HG02973 (cell line): ENCODE data around the gene MAFG.

Experiments used
- ATAC-seq: cut with Tn5 transposase; IDR thresholded peaks from one replicate; pipeline ENCODE4 v1.9.1; 2021; ENCODE audit warnings: moderate library complexity; ENCODE audit not compliant: unreplicated experiment

Gene MAFG

DNA sequence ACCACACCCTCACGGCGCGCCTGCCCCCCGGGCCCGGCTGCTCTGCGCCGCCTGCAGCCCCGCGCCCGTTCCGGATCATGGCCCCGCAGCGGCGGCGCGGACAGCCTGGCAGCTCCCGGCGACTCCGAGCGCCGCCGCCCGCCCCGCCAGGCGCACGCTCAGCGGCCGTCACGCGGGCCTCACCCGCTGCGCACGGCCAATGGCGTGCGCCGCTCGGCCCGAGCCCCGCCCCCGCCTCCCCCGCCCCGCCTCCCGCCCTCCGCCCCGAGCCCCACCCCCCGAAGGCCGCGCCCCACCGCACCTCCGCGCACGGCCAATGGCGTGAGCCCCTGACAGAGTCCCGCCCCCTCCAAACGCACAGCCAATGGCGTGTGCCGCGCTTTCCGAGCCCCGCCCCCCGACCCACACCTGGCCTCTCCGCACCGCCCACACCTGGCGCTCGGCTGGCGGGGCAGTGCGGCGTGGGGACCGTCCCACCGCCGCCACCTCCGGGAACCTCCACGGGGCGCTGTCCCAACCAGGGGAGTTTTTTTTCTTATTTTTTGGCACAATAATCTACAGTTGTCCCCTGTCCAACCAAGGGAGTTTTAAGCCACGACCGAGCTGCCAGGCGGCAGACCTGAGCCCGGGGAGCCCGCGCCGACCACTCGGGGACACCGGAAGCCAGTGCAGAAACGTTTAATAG is 16.1 kb downstream of the MAFG start, which contains the start of gene PCYT2:
Gene PCYT2 (minus strand): TSS at position 123 of the 685 bp plus-strand sequence. CDS start 44 bp downstream, at position 79.
- peak; percentile 59 for ATAC-seq

DNA sequence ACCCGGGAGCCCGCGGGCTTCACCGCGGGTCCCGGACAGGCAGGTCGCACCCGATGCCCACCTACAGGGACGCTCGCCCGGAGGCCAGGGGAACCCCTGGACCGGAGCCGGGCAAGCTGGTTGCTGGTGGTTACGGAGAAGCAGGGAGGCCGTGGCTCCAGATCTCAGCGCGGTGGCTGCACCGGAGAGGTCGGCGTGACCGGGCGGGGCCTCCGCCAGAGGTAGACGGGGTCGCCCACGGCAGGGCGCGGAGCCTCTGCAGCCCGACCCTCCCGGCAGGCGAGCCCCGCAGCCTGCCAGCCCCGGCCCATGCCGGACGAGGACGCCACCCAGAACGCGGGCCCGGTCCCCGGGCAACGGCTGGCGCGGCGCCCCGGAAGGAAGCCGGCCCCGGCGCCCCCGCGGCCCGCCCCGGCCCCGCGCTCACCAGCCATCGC is 16.7 kb downstream of the MAFG start:
- peak; percentile 16 for ATAC-seq

DNA sequence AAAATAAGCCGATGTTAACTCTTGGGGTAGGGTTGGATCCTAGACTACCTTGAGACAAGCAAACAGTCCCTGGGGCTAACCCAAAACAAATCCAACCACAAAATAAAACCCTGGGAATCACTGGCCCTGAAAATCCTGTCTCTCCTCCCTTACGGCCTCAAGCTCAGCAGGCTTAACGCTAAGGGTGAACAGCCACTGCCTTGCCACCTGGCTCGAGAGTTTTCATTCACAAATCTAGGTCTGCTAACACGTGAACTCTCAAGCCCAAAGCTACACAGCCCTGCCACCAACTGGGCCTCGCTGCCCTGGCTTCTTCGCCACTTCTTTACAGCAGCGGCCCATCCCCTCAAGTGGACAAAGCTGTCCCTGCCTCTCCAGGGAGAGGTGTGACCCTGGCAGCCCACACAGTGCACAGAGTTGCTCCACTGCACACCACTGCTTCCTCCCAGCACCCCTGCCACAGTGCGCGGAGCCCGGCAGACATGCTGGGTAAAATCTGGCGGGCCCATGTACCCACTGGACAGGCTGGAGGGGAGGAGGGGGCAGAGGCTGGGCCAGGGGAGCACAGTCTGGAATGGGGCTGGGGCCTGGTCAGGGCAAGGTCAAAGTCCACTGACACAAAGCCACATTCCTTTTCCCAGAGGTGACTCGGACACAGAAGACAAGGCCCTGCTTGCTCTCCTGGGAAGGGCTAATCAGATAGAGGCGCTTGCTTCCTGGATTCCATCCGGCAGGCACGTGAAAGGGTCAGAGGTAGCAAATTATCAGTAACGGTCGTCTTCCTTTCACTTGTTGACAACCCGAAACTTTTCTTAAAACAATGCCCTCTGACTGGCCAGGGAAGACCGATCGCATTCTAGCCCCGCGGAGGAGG is 17.3 kb downstream of the MAFG start:
- no peak for ATAC-seq

DNA sequence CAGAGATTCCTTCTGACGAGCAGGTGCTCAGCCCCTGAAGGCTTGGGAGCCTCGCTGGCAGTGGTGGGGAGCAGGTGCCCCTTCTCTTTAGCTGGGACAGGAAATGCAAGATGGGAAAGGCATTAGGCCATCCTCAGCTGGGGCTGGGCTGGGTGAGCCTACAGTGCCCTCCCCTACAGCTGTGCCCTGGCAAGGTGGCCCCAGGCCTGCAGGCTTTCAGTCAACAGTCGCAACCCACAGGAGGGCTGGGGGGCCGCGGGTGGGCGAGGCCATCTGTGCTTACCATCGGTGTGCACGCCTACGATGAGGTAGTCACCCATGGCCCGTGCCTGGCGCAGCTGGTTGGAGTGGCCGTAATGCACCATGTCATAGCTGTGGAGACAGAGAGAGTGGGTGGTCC is 18.3 kb downstream of the MAFG start:
- no peak for ATAC-seq

DNA sequence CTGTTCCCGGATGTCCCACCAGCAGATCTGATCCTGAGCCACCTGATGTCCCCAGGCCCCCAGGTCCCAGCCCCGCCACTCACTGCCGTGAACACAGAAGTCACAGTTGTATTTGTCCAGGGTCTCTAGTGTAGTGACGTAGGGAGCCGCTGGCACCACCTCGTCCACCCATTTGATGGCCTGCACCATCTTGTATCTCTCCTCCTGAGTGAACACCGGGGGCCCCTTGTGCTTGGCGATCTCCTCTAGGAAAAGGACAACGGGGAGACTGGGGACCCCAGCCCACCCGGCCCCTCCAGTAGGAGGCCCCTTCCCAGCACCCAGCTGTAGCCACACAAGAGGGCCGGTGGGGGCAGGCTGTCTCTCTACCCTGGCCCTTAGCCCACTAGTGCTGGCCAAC is 18.7 kb downstream of the MAFG start:
- no peak for ATAC-seq

DNA sequence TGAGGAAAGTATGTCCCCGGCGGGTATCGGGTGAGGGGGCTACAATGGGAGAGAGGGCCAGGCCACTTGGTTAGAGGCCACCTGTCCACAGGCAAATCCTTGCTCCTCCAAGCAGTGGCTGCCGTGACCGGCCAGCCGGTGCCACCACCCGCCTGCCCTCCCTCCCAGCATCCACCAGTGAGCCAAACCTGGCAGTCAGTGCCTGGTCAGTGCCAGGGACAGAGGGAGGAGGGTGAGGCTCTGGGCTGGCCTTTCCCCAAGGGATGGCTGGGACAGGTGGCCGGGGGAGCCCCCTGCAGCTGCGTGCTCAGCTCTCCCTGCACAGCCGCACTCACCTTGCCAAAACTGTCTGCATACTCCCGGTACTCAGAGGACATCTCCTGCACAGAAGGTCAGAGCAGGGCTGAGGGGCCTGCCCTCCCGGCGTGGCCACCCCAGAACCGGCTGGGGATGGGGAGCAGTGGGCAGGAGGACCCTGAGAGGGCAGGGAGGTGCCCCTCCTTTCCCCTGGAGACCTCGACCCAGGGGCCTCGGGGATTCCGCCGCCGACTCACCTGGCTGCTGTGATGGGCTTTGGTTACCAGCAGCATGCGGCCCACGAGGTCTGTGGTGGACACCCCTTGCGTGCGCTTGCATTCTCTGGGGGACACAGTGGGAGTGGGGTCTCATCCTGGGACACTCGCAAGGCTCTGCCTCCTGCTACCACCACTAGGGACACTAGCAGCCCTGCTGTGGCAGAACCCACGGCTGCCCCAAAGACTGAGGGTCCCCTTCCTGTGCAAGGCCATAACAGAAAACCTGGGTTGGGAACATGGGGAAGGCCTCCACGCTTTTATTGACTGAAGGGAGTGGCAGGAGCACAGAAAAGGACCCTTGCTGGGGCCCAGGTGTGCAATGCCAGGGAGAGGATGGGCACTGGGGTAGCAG is 20.1 kb downstream of the MAFG start:
- no peak for ATAC-seq

DNA sequence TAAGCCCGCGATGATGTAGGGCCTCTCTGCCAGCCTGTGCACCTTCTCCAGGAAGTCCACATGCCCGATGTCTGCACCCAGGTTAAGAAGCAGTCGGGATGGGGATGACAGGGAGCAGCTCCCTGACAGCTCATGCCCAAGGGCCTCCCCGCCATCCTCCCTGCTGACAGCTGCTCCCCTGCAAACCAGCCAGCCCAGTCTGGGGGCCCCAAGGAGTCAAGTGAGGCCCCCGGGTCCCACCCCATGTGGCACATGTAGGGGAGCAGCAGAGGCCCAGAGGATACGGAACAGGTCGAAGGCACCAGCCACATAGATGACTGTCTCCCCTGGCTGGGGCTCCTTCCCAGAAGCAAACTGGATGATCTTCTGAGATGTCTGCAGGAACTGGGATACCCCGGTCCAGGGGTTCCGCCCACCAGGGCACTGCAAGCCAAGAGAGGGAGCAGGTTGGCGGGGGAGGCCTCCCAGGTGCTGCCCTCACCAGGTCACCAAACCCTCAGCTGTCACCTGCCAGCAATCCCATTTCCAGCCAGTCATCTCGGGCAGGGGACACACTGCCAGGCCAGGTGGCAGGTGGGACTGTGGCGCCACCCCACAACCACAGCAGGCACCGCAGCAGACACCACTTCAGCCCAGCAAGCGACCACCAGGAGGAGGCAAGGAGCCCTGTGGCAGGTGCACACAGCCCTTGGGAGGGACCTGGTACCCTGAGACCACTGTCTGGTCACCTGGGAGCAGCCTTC is 20.9 kb downstream of the MAFG start:
- no peak for ATAC-seq

DNA sequence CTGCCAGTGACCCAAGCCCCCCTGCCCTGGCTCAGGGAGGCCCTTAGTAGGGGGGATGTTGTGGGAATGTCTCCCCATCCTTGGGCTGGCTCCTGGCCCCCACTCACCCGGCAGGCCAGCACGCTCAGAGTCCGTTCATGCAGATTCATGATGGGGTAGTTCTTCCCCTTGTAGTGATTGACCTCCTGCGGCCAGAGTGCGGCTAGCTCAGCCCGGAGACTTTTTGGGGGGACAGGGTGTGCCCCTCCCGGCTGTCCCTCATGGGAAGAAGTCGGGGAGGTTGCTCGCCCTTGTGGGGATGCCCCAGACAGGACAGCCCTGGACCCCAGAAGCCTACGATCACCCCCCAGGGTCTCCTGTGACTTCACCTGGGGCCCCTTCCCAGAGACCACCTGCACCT is 21.5 kb downstream of the MAFG start:
- no peak for ATAC-seq

DNA sequence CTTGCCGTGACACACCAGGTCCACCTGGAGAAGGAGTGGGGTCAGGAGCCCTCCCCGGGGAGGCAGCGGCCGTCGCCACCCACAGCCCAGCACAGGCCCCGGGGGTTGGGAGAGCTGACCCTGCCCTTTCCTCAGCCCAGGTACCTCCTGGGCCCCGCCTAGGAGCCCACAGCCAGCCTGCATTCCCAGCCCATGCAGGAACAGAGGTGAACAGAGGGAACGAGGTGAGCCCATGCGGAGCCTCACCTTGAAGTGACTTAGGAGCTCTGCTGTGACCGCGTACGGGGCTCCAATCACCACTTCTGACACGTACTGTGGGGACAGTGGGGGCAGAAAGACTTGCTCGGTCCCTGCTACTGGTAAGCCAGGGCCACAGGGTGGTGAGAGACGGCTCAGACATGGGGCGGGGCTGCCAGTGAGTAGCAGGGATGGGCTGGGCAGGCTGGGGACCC is 22.1 kb downstream of the MAFG start:
- ATAC-seq: no peak

DNA sequence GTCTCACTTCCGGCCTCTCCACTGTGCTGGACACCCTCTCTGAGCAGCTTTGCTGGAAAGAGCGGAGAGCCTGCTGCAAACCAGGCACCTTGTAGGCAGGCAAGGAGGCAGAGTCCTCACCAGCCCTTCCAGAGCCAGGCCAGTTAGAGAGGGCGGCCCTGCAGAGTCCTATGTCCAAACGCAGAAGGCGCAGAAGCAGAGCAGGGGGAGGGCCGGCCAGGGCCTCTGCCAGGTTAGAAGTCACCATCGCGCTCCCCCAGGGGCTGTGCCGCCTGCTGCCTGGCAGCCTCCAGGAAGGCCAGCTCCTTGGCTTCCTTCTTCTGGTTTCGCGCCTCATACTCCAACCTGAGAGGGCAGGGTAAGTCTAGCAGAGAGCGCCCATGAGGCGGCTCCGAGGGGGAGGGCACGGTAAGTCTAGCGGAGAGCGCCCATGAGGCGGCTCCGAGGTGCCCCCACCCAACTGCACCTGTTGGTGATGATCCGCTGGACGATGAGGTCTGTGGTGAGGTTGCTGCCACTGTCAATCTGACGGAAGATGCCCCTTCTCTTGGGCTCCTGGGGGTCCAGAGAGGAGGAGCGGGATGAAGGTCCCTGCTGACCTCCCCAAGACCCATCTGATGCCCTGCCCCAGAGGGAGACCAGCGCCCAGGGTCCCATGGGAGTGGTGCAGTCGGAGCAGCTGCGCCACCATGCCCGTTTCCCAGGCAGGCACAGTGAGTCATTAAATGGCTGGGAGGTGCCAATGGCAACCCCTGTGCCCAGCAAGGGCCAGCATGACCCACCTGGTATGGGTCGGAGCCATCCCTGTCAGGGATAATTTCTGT is 22.7 kb downstream of the MAFG start:
- no peak for ATAC-seq

DNA sequence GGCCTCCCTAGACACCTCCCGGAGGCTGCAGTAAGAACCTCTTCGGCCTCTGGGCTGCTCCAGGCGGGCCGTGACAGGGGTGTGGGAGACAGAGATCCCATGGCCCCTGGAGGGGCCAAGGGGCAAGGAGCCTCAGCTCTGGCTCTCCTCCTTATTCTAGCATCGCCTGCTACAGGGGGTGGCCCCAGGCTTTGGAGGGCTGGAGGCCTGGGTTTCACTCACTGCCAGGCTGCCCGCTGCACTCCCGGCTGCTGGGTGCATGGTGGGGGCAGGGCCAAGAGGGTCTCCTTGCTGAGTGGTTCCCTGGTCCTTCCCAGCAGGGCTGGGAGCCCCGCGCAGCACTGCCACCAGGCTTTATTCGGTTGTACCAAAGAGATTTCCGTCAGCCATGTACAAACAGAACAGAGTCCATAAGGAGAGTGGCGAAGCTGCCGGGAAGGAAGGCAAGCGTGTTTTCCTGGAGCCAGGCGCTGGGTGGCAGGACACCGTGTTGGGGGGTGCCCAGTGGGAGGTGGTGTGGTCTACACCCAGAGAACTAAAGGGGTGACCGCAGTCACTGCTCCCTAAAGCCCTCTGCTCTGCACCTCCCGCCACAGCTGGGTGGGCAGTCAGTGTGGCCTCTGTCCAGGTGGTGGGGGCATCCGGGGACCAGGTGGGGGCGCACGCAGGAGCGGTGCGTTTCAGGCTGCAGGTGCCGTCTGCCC is 23.5 kb downstream of the MAFG start:
- ATAC-seq: no peak

DNA sequence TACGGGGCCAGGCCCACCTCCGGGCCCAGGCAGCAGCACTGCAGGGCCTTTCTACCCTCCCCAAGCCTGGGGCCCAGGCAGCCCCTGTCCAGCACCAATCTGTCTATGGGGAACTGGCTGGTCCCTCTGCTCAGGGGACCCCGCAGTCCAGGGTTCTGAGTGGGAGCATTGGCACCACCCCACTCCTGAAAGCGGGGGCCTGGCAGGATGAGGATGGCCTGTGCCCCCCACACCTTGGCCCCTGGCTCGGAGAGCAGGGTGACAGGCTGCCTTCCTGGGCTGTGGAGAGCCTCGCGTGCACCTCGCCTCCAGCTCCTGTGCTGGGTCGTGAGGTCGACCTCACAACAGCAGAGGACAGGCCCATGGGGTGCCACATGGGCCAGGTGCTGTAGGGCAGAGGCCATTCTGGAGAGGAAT is 24.1 kb downstream of the MAFG start:
- no peak for ATAC-seq

DNA sequence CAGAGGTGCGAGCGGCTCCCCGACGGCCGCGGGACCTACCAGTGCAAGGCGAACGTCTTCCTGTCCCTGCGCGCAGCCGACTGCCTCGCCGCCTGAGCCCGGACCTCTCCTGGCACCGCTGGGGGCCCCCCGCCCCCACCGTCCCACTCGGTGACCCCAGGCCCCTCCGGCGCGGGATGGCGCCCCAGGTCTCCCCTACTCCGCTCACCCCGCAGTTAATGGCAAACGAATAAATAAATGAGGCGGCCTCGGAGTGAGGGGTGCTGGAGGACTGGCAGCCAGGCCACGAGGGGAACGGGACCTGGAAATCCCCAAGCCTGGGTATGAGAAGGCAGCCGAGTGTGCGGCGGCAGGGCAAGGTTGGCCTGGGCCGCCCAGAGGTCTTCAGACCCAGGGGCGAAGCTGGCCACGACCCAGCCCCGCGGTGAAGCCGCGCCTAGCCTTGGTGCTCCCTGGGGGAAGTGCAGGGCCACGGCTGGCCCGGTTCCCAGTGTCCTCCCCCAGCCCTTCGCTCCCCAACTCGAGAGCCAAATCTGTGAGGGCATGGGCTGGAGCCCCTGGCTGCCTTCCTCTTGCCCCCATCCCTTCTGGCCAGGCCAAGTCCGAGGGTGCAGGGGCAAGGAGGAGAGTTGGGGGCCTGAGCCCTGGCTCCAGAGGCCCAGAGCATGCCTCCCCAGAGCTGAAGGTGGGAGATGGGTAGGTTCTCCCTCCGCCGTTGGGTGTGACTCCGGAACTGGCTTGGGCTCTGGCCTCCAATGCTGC is 24.7 kb downstream of the MAFG start:
- ATAC-seq: no peak

DNA sequence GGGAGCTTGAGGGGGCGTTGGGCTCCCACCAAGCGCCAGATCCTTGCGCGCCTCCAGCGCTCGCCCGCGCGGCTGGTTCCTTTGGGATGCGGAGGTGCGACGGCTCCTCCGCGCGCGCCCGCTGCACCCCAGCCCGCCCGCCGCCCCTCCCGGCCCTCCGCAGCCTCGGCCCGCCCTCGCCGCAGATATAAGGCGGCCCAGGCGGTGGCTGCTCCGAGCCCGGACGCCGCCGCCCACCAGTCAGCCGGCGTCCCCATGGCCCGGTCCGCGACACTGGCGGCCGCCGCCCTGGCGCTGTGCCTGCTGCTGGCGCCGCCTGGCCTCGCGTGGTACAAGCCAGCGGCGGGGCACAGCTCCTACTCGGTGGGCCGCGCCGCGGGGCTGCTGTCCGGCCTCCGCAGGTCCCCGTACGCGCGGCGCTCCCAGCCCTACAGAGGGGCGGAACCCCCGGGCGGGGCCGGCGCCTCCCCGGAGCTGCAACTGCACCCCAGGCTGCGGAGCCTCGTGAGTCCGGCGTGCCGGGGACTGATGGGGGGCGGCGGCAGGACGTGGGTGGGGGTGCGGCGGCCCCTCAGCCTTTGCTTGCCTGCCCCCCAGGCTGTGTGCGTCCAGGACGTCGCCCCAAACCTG is 25.4 kb downstream of the MAFG start, which contains the start of gene NPB:
Gene NPB (plus strand): TSS at position 216 of the 630 bp plus-strand sequence. CDS start 40 bp downstream, at position 256.
- no peak for ATAC-seq

DNA sequence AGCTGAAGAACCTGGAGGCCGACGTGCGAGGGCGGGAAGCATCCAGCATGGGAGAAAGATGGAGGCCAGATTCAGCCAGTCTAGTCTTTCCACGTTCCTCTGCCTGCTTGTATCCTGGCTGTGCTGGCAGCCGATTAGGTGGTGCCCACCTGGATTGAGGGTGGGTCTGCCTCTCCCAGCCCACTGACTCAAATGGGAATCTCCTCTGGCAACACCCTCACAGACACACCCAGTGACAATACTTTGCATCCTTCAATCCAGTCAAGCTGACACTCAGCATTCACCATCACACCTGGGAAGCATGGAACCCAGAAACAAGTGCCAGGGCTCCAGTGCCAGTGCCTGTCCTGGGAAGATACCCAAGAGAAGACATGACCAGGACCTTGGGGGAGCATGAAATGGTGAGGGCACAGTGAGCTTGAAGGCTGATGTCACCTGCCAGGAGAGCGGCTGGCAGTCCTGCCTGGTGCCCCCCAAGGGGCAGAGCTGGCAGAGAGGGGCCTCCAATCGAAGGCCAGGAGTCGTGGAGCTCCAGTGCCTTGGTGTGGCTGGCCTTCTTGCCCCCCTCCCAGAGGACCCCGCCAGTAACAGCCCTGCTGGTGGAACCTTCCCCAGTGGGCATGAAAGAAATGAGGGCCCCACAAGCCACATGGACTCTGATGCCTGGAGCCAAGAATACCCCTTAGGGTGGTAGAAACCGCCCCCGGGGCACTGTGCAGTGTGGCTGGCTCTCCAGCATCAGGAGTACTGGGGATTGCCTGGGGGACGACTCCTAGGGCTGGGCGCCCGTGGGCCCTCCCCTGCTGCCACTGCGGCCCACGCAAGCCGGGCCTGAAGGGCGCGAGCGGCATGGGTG is 26.1 kb downstream of the MAFG start:
- ATAC-seq: no peak

DNA sequence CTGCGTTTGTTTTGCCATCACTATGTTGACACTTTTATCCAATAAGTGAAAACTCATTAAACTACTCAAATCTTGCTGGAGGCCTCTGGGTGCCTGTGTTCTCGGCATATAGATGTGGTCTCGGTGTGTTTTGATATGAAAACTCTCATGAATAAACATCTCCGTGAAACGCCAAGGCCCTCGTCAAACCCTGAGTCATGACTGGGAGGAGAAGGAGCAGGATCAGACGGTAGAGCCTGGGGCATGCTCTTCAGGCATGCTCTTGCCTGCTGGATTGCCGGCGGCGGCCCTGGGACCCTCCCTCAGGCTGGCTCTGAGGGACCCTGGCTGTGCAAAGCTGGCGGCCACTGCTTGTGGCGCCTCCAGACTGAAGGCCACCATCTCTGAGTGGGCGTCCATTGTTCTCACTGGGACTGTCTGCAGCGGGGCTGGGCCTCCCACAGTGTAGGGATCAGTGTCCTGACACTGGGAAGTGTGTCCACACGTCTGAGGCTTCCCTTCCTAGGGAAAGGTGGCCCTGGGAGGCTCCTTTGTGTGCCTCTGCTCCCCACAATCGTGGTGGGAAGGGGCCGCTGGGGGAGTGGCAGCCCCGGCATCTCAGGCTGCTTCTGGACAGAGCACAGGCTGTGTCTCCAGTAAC is 27.2 kb downstream of the MAFG start:
- ATAC-seq: no peak
